ENCODE data around the gene ALDOA. TPM values are rescaled to one million over a fixed set of nuclear protein-coding genes. Genes with fewer than 3 reads are reported as not detected.

Gene ALDOA
- total and polyA plus RNA-seq, 9 donors, result 1,252 to 2,647 (median 2,029) TPM

GRCh38 chr16:30096105-30096861, 30.7 kb downstream of the ALDOA start, which contains the start of gene YPEL3:
YPEL3 (minus strand) TSS chr16:30096213; CDS start chr16:30095482, 731 bp downstream.
- peak; percentile 96 for DNase-seq
- Histone ChIP-seq H3K27ac (ENCODE audit: low read length) (peak within 1 kb of the TSS; percentile 94), H3K27me3 (ENCODE audit: control insufficient read depth, insufficient read depth, low read length) (no peaks in the 10 kb centered on the region), H3K36me3 (ENCODE audit: control insufficient read depth, insufficient read depth, low read length) (peaks cover 11% of the 10 kb centered on the region), H3K4me3 (ENCODE audit: low read length) (peak within 1 kb of the TSS; percentile 55), H3K9me3 (replicated peaks; ENCODE audit: control insufficient read depth, low read depth, low read length) (peaks cover 16% of the 10 kb centered on the region), H3K4me1 (ENCODE audit: control insufficient read depth, insufficient read depth, low read length) (peaks cover 29% of the 10 kb centered on the region)
- 8% methylated on average over 39 of the region's 77 CpGs for WGBS (ENCODE audit: insufficient coverage)

- Histone ChIP-seq H3K9me3 (replicated peaks; ENCODE audit: control insufficient read depth, low read depth, low read length) (peaks cover 16% of the 10 kb centered on the region), H3K36me3 (ENCODE audit: control insufficient read depth, insufficient read depth, low read length) (peaks cover 11% of the 10 kb centered on the region), H3K4me1 (ENCODE audit: control insufficient read depth, insufficient read depth, low read length) (peaks cover 24% of the 10 kb centered on the region), H3K27ac (ENCODE audit: low read length) (peak overlapping the region; percentile 94), H3K4me3 (ENCODE audit: low read length) (peak overlapping the region; percentile 55), H3K27me3 (ENCODE audit: control insufficient read depth, insufficient read depth, low read length) (no peaks in the 10 kb centered on the region)
- WGBS (ENCODE audit: insufficient coverage), result 91% methylated on average over 12 of the region's 18 CpGs
- no peak for DNase-seq
Measured at GRCh38 chr16:30096862-30097563, 31.5 kb downstream of the ALDOA start.

DNA sequence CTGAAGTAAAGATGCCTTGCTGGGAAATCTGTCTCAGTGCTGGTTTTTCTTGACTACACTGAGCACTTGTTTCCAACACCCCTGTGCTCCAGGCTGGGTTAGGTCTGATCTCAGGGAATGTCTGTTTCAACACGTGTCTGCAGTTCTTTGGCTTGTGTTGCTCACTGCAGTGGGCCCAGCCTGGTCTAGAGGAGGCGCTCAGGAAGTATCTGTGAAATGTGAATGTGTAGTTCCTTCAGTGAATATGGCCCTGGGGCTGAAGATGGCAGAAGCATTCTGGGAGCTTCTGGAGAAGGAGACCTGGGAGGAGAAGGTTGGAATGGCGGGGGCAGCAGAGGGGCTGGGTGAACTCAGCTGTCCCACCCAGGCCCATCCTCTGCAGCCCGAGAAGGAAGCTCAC, 38.5 kb downstream of the ALDOA start:
- H3K4me3 ChIP-seq (ENCODE audit: low read length), result no peak overlapping the region
- H3K4me1 ChIP-seq (ENCODE audit: control insufficient read depth, insufficient read depth, low read length), result no peaks in the 10 kb centered on the region
- WGBS (ENCODE audit: insufficient coverage), result 77% methylated on average over 4 of the region's 4 CpGs
- H3K9me3 ChIP-seq (replicated peaks; ENCODE audit: control insufficient read depth, low read depth, low read length), result no peaks in the 10 kb centered on the region
- no peak overlapping the region for H3K27ac ChIP-seq (ENCODE audit: low read length)
- no peak for DNase-seq
- H3K36me3 ChIP-seq (ENCODE audit: control insufficient read depth, insufficient read depth, low read length), result peaks cover 25% of the 10 kb centered on the region
- H3K27me3 ChIP-seq (ENCODE audit: control insufficient read depth, insufficient read depth, low read length), result no peaks in the 10 kb centered on the region

GRCh38 chr16:30104492-30104891, 38.9 kb downstream of the ALDOA start:
- H3K4me1 ChIP-seq (ENCODE audit: control insufficient read depth, insufficient read depth, low read length), result no peaks in the 10 kb centered on the region
- H3K36me3 ChIP-seq (ENCODE audit: control insufficient read depth, insufficient read depth, low read length), result peaks cover 28% of the 10 kb centered on the region
- 90% methylated on average over 4 of the region's 6 CpGs for WGBS (ENCODE audit: insufficient coverage)
- DNase-seq, result no peak
- H3K9me3 ChIP-seq (replicated peaks; ENCODE audit: control insufficient read depth, low read depth, low read length), result no peaks in the 10 kb centered on the region
- no peak overlapping the region for H3K4me3 ChIP-seq (ENCODE audit: low read length)
- H3K27ac ChIP-seq (ENCODE audit: low read length), result no peak overlapping the region
- no peaks in the 10 kb centered on the region for H3K27me3 ChIP-seq (ENCODE audit: control insufficient read depth, insufficient read depth, low read length)

GRCh38 chr16:30108059-30108850, 42.7 kb downstream of the ALDOA start:
- WGBS (ENCODE audit: insufficient coverage), result 97% methylated on average over 4 of the region's 15 CpGs
- no peaks in the 10 kb centered on the region for H3K9me3 ChIP-seq (replicated peaks; ENCODE audit: control insufficient read depth, low read depth, low read length)
- H3K36me3 ChIP-seq (ENCODE audit: control insufficient read depth, insufficient read depth, low read length), result peaks cover 39% of the 10 kb centered on the region
- H3K4me3 ChIP-seq (ENCODE audit: low read length), result no peak overlapping the region
- no peaks in the 10 kb centered on the region for H3K27me3 ChIP-seq (ENCODE audit: control insufficient read depth, insufficient read depth, low read length)
- DNase-seq, result no peak
- H3K27ac ChIP-seq (ENCODE audit: low read length), result no peak overlapping the region
- peaks cover 11% of the 10 kb centered on the region for H3K4me1 ChIP-seq (ENCODE audit: control insufficient read depth, insufficient read depth, low read length)

DNA sequence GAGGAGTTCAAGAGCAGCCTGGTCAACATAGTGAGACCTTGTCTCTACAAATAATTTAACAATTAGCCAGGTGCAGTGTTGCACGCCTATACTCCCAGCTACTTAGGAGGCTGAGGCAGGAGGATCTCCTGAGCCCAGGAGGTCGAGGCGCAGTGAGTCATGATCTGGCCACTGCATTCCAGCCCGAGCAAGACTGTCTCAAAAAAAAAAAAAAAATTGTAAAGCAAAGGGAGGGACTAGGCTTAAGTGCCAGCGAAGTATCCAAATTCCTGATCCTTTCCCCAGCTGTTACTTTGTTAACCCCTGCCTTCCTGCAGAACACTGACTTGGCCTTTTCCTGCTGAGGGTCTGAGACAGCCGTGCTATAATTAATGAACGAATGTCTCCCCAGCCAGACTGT, 45.1 kb downstream of the ALDOA start:
- Histone ChIP-seq H3K27ac (ENCODE audit: low read length) (peak overlapping the region; percentile 51), H3K27me3 (ENCODE audit: control insufficient read depth, insufficient read depth, low read length) (no peaks in the 10 kb centered on the region), H3K9me3 (replicated peaks; ENCODE audit: control insufficient read depth, low read depth, low read length) (no peaks in the 10 kb centered on the region), H3K4me1 (ENCODE audit: control insufficient read depth, insufficient read depth, low read length) (peaks cover 19% of the 10 kb centered on the region), H3K4me3 (ENCODE audit: low read length) (no peak overlapping the region), H3K36me3 (ENCODE audit: control insufficient read depth, insufficient read depth, low read length) (peaks cover 42% of the 10 kb centered on the region)
- no CpG with 5 or more reads among the region's 7 CpGs for WGBS (ENCODE audit: insufficient coverage)
- DNase-seq, result peak; percentile 83

DNA sequence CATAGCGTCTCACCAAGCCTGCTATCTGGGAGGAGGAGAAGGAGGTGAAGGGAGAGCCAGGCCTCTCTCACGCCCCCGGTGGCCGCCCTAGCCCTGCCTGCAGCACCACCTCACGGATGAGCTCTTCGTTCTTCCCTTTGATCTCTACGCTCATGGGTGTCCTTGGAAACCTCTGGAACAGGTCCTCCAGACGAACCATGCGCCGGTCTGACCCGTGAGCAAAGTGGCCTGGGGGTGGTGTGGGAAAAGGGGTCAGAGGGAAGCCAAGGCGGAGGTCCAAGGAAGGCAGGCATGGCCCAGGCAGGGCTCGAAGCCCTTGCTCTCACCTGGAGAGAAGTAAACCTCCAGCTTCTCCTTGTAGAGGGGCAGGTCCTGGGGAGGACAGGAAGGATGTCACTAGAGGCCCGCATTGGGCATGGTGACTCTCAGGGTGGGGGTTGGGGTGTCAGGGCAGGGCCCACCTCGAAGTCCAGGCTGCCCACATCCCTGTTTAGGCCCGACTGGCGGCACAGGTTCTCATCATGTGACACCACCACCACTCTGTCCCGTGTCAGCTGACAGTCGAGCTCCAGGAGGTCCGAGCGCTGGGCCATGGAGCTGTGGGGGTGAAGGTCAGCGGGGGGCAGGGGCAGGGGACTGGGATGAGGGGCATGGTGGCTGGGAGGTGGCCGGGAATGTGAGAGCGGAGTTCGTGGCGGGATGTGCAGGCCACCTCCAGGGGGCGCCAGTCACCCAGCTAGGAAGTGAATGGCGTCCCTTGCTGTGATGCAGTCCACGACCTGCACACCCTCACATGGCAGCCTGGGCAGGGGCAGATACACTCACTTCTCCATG, 46.9 kb downstream of the ALDOA start:
- peak; percentile 46 for DNase-seq
- Histone ChIP-seq H3K9me3 (replicated peaks; ENCODE audit: control insufficient read depth, low read depth, low read length) (no peaks in the 10 kb centered on the region), H3K36me3 (ENCODE audit: control insufficient read depth, insufficient read depth, low read length) (peaks cover 57% of the 10 kb centered on the region), H3K4me1 (ENCODE audit: control insufficient read depth, insufficient read depth, low read length) (peaks cover 19% of the 10 kb centered on the region), H3K4me3 (ENCODE audit: low read length) (no peak overlapping the region), H3K27ac (ENCODE audit: low read length) (no peak overlapping the region), H3K27me3 (ENCODE audit: control insufficient read depth, insufficient read depth, low read length) (no peaks in the 10 kb centered on the region)
- 63% methylated on average over 12 of the region's 29 CpGs for WGBS (ENCODE audit: insufficient coverage)

- H3K9me3 ChIP-seq (replicated peaks; ENCODE audit: control insufficient read depth, low read depth, low read length), result no peaks in the 10 kb centered on the region
- no peak within 1 kb of the TSS for H3K4me3 ChIP-seq (ENCODE audit: low read length)
- H3K27me3 ChIP-seq (ENCODE audit: control insufficient read depth, insufficient read depth, low read length), result no peaks in the 10 kb centered on the region
- H3K27ac ChIP-seq (ENCODE audit: low read length), result no peak within 1 kb of the TSS
- peaks cover 19% of the 10 kb centered on the region for H3K4me1 ChIP-seq (ENCODE audit: control insufficient read depth, insufficient read depth, low read length)
- no peak for DNase-seq
- 69% methylated on average over 16 of the region's 20 CpGs for WGBS (ENCODE audit: insufficient coverage)
- H3K36me3 ChIP-seq (ENCODE audit: control insufficient read depth, insufficient read depth, low read length), result peaks cover 58% of the 10 kb centered on the region
Measured at GRCh38 chr16:30113031-30113710, 47.6 kb downstream of the ALDOA start, which contains the start of gene GDPD3. GDPD3 (minus strand) TSS chr16:30113537; CDS start chr16:30113478, 59 bp downstream.

- peaks cover 61% of the 10 kb centered on the region for H3K36me3 ChIP-seq (ENCODE audit: control insufficient read depth, insufficient read depth, low read length)
- peaks cover 19% of the 10 kb centered on the region for H3K4me1 ChIP-seq (ENCODE audit: control insufficient read depth, insufficient read depth, low read length)
- no peak for DNase-seq
- WGBS (ENCODE audit: insufficient coverage), result 40% methylated on average over 1 of the region's 20 CpGs
- H3K9me3 ChIP-seq (replicated peaks; ENCODE audit: control insufficient read depth, low read depth, low read length), result no peaks in the 10 kb centered on the region
- no peaks in the 10 kb centered on the region for H3K27me3 ChIP-seq (ENCODE audit: control insufficient read depth, insufficient read depth, low read length)
- H3K27ac ChIP-seq (ENCODE audit: low read length), result no peak overlapping the region
- no peak overlapping the region for H3K4me3 ChIP-seq (ENCODE audit: low read length)
Measured at GRCh38 chr16:30113711-30114333, 48.3 kb downstream of the ALDOA start.
